ENCODE data around the gene TMEM239.

The TMEM239 gene

DNA sequence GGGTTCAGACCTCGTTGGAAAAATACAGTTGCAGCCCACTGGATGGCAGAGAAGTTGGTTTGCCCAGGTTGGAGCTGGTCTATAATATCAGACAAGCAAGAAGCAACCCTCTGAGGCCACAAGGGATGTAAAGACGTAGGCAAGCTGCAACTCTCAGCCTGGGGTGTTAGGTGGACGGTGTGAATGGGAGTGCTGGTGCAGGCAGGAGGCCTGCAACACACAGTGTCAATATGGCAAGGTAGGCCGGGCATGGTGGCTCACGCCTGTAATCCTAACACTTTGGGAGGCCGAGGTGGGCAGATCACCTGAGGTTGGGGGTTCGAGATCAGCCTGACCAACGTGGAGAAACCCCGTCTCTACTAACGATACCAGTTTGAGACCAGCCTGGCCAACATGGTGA lies 34.9 kb downstream of the TMEM239 start:
- DNase-seq, result no peak

DNA sequence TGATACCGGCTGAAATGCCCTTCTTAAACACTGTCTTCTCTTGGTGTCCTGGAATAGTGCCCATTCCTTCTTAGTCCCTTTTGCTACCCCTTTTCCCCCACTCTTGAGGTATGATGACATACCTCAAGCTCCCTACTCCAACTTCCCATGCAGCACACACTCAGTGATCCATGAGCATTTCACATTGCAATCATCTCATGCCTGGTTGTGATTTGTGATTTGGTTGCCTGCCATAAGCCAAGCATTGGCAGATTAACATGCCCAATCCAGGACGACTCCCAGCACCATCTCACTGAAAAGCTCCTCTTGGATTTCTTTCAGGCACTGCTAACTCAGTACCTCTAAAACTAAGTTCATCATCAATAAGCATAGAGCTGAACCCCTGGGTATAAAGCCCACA lies 42.4 kb downstream of the TMEM239 start:
- no peak for DNase-seq

DNA sequence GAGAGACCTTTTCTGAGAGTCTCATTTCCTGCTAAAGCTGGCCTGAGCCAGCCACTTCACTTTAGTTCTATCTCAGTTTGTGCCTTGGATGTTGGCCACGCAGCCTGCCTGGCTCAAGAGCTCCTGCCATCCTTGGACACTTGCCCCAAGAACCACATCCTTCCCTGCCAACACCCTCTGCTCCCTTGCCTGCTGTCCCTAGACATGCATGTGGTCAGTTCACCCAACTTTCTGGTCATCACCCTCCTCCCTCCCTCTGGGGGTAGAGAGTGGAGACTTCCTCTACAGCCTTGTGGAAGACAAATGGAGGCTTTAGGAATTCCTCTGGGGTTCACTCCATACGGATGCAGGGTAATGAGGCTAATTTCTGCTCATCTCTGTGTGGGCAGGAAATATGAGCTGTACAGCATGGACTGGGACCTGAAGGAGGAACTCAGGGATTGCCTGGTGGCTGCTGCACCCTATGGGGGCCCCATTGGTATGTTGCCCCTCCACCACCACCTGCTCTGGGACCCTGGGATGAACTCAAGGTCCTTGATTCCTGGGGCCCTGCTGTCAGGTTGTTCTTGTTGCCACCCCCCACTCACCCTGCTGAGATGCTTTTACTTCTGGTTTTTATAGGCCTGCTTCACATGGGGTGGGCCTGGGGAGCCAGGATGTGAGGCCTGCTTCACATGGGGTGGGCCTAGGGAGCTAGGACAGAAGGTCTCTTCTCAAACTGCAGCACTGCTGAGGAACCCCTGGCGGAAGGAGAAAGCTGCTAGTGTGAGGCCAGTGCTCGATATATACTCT lies 43.4 kb downstream of the TMEM239 start:
- DNase-seq, result no peak

DNA sequence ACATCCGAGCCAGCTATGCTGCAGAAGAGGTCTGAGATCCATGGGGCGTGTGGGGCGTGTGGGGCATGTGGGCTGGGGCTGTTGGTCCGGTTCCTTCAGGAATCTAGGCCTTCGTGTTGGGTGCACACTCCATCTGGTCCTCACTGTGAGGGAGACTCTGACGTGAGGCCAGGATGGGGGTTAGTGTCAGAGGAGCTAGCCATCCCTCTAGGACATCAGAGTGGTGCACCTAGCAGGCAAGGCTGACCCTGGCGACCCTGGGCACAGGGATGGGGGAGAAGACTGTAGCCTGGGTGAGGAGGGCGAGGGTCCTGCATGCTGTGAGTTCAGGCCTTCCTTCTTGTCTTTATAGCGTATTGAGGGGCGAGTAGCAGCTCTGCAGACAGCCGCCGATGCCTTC lies 48.5 kb downstream of the TMEM239 start:
- no peak for DNase-seq

DNA sequence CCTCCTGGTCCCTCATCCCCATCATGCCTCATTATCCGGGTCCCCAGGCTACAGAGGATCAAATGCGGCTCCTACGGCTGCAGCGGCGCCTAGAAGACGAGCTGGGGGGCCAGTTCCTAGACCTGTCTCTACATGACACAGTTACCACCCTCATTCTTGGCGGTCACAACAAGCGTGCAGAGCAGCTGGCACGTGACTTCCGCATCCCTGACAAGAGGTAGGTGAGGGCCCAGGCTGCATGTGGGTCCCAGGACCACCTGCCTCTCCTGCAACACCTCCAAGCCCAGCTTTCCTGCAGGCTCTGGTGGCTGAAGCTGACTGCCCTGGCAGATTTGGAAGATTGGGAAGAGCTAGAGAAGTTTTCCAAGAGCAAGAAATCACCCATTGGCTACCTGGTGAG lies 48.9 kb downstream of the TMEM239 start:
- no peak for DNase-seq

DNA sequence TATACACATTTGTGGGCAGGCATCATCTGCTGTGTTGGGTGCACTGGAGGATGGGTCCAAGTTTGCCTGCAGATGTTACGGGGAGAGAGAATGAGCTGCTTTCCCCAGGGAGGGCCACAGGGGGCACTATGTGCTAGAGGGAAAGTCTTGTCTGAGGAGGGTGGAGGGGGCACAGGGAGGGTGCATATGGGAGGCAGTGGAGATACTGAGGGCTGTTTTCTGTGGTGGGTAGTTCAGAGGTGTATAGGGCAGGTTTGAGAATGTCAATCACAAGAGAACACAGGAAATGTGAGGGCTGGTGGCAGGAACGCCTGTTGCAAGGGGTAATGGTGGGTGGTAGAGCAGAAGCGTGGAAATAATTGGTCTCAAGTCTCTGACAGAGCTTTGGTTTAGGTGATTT lies 49.5 kb downstream of the TMEM239 start:
- no peak for DNase-seq

DNA sequence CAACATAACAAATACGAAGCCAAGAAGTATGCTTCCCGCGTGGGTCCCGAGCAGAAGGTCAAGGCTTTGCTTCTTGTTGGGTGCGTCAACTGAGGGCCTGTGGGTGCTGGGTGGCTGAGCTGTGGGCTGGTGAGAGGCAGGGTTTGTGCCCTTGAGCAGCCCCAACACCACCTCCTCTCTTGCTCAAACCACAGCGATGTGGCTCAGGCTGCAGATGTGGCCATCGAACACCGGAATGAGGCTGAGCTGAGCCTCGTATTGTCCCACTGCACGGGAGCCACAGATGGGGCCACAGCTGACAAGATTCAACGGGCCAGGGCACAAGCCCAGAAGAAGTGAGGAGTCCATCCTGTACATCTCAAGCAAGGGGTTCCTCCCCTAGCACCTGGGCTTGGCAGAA lies 50.1 kb downstream of the TMEM239 start:
- no peak for DNase-seq

DNA sequence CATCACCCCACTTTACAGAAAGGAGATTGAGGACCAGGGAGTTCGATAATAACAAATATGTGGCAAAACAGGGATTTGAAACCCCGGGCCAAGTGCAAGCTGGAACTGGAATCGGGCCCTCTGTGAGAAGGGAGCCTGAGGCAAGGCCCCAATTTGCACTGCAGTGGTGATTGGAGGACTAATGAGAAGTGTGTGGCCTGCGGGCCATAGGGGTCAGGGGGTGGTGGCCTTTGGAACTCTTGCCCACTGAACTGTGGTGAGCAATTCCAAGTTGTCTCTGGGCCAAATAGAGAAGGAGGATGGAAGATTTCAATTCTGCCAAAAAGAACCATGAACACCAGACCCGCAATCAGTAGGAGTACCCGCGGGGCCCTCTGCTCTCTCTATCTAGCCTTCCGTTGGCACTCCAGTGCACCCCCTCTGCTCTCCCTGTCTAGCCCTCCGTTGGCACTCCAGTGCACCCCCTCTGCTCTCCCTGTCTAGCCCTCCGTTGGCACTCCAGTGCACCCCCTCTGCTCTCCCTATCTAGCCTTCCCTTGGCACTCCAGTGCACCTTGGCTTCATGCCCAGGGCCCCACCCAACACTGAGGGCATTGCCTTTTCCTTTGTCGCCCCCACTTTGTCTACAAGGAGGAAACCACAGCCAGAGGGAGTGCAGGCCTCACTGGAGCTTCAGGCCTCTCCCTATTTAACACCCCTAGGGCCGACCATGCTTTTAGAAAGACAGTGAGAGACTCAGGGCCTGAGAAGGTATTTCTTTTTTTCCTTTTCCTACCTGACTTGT lies 51.1 kb downstream of the TMEM239 start:
- no peak for DNase-seq
